ENCODE results near the gene HOXA9.
A peak's percentile ranks its signal among the peaks of the same experiment; 100 is the strongest.

HOXA9 gene

DNA sequence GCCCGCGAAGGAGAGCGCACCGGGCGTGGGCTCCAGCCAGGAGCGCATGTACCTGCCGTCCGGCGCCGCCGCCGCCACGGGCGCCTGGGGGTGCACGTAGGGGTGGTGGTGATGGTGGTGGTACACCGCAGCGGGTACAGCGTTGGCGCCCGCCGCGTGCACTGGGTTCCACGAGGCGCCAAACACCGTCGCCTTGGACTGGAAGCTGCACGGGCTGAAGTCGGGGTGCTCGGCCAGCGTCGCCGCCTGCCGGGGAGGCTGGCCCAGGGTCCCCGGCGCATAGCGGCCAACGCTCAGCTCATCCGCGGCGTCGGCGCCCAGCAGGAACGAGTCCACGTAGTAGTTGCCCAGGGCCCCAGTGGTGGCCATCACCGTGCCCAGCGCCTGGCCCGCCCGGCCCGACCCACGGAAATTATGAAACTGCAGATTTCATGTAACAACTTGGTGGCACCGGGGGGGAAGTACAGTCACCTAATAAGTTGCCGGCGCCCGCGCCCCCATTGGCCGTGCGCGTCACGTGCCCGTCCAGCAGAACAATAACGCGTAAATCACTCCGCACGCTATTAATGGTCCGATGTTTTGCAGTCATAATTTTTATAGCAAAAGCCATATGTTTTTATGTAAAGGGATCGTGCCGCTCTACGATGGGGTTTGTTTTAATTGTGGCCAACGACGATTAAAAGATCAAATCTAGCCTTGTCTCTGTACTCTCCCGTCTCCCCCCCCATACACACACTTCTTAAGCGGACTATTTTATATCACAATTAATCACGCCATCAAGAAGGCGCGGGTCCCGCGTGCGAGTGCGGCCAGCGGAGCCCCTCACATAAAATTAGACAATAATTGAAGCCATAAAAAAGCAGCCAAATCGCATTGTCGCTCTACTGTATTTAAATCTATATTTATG is at the start of gene HOXA9:
Gene HOXA9, minus strand, starts transcription at position 449 of the 907 bp plus-strand sequence. Its CDS starts 80 bp downstream, at position 369.
- DNase-seq, result no peak

DNA sequence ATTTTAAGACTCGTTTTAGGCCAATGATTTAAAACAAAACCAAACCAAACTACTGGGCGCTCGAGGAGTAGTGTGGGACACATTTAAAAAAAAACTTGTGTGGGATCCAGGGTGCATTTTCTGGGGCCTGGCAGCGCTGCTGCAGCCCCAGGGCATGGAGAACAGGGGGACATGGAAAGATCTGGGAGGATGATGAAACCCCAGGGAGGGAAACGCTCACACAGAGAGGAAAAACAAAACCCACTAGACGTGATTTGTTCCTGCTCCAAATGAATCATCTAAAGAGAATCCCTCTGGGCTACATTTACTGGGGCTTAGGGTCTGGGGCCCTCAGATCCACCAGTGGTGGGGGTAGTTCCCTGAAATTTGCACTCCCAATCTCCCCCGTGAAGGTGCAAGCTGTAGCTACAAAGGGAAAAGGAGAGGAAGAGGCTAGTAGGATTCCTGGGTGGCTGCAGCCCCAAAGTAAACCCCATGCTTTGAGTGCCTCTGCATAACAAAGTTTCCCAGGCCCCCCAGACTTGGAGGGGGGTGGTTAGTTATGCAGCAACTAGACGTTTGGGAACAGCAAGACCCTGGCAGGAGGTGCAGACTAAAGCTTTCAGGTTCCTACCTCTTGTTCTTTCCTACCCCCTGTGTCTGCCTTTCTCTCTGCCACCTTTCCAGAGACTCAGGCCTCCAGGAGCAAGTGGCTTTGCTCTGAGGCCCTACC is 49.1 kb upstream of the HOXA9 start:
- DNase-seq, result no peak

DNA sequence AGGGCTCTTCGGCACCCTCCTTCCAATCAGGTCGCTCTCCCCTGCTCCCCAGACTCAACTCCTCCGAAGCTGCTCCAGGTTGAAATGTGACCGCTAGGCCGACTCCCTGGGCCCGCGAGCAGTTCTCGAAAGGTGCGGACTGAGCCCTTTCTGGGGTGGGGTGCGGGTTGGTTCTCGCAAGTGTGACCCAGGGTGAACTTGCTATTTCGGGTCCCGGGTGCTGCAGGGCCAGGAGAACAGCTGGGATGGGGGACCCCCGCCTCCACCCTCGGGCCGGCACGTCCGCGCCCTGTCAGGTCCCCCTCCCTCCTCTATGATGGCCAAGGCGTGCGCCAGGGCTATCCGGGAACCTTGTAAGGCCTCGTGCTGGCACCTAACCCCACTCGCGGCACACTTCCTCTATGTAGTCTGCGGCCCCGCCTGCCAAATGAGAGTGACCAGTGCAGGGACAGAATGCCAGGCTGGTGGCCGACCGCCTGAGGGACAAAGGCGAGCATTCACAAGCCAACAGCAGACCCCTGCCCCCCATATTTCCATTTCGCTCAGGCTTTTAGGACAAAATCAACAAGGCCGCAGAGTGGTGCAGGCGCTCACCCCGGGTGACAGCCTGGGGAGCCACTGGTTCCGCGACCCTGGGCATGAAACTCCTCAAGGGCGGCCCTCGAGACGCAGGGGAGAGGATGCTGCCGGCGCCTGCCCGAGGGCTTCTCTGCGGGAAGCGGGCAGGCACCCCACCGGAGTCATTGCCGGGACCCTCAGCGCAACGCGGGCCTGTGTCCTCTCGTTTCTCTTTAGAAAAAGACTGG is 48.3 kb upstream of the HOXA9 start:
- no peak for DNase-seq

- DNase-seq, result no peak
Measured at GRCh38 chr7:27212497-27213432, 47.4 kb upstream of the HOXA9 start.

- DNase-seq, result no peak
Measured at GRCh38 chr7:27211764-27212204, 46.4 kb upstream of the HOXA9 start.

DNA sequence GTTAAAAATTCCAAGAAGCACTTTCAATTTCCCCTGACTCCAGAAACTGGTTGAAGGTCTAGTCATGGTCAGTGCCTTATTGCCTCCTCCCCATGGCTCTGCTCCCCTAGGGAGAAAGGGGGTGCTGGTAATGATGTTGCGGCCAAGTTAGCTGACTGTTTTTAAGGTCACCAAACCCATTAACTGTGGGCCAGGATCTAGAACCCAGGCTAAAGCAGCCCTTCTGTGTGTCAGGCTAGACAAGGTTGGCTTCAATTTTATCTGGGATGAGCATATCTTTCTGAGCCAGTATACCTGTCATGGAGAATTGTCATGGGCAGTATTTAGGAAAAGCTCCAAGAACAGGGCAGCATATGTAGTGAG is 45.7 kb upstream of the HOXA9 start:
- DNase-seq, result no peak

DNA sequence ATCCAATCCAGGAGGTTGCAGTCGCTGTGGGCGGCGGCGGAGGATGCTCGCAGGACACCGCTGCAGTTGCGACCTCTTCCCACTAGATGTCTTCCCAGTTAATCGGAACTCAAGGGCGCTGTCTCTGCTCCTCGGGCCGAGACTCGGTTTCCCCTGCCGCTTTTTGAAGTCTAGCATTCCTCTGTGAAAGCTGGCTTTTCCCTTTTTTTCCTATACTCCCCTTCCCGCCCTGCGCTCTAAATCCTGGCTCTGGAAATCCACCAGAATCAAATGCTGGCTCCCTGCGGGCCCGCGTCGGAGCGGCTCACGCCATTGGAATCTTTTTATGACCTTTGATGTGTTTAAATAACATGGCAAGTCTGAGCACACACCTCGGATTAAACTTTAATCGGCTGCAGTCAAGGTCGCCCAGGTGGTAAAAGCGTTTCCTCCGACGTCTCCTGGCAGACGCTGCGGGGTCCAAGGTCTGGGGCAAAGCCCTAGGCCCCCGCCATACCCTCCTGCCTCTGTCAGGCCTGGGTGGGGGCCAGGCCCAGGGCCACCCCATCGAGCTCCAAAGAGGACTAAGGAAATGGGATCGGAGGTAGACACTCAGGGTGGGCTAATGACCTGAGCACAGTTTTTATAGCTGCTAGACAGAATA is 45.2 kb upstream of the HOXA9 start:
- DNase-seq, result peak; percentile 38

DNA sequence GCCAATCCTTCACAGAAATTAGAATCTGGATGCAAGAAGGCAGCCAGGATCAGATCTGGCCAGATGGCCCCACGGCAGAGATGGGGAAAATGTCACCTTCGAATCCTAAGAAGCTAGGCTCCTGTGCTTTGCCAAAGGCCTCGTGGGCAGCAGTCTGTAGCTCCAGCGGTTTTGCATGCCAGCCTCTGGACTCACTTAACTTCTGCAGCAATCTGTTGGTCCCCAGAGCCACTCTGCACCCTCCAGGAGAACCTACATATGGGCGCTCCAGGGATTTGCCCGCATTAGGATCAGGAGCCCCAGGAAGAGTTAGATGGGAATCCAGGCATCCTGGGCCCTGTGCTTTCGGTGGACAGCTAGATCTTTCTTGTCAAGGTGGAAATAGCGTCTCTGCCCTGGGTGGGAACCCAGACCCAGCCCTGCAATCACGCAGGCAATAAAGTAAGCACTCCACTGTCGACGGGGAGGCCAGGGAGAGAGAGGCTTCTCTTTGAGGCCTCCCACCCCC is 44.6 kb upstream of the HOXA9 start:
- DNase-seq, result no peak

DNA sequence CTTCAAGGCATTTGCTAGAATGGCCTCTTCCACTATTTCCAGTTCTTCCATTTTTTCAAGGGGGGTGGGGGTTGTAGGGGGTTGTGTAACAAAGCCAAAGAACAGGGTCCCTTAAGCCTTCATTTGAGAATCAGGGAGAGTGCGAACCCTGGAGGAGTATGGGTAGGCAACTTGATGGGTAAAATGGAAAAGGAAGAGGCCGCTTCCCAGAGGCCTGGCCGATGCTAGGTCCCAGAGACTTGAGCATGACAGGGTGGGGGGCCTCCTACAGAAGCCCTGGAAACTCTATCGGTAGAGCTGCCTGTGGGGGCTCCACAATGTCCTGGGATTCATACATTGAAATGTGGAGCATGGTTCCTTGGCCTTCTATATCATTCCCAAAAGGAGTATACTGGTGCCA is 43.7 kb upstream of the HOXA9 start:
- no peak for DNase-seq

GRCh38 chr7:27207348-27207985 is 42.1 kb upstream of the HOXA9 start:
- no peak for DNase-seq

DNA sequence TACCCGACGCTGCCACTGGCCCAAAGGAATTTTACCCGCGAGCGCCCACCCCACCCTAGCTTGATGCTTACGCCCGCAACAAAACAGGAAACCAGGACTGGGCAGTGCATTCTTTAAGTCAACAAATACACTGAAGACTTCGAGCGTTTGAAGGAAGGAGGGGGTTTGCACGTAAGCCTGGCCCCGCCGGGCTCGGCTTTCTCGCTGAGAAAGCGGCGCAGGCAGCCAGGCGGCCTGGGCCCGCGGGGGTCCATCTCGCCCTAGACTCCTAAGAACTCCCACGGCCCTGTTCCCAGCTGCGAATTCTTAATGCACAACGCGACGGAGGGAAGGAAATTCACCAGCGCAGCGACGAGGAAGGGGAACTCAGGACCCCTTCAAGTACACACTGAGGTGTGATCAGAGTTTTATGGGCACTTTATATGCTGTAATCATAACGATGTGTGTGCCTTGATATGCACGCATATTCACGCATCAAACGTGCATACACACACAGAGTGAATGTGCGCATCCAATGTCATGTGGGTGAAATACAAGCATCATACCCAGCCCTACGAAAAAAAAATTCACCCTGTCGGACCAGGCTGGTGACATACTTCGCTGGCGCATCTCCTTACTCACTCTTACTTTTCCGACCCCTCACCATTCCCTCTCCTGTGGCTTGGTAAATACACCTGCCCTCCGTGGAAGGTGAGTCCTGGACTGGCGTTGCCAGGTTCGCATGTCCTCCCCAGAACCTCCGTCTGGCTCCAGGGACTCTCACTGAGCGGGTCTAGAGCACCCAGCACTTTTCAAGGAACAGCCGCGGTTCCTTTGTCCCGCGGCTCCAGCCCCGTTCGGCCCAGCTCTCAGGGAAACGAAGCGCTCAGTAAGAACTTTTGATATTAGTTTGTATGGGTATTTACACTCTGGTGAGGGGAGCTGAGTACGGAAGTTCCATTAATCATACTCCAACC is 40.3 kb upstream of the HOXA9 start:
- DNase-seq, result no peak

DNA sequence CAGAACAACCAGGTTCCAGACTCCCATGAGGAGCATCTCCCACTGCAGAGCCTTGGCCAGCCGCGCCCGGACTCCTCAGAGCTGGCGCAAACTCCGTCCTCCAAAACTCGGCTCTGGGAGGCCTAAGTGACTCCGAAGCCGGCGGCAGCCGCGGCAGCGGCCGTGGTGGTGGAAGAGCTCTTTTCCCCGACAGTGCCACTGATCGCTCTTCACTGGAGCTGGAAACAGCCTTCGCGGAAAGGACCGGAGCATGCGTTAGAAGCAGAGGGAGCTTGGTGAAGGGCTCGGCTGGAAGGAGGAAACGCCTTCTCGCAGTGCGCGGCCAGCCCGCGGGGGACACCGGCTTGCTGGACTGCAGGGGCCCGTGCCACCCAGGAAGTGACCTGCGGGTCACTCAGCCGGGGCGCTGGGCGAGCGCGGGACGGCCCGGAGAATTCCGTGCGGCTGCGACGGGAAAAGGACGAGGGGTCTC is 39.5 kb upstream of the HOXA9 start:
- no peak for DNase-seq

DNA sequence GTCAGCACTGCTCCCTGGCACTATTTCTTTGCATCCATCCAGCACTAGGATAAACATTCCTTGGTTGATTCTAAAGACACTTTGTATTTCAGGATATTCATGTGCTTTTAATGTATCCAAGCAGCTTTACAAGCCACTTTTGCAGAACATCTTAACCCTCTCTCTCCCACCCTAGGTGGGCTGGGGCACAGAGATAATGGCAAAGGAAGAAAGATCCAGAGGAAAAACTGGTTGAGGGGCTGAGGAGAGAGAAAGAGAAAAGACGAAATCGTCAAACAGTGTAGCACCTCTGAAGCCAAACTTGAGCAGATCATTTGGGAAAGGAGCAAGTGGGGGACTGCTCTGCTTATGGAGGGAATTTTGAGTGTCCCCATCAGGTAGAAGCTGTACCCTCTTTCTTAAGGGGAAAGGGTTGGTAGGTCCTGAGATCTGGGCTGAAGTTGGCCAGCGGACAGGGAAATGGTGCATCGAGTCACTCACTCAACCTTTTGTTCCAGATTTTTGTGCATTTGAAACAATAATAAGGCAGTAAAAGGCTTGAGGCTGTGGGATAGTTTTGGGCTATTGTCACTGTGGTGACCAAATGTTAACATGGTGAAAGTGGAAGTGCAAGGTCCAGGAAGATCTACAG is 38.7 kb upstream of the HOXA9 start:
- no peak for DNase-seq

DNA sequence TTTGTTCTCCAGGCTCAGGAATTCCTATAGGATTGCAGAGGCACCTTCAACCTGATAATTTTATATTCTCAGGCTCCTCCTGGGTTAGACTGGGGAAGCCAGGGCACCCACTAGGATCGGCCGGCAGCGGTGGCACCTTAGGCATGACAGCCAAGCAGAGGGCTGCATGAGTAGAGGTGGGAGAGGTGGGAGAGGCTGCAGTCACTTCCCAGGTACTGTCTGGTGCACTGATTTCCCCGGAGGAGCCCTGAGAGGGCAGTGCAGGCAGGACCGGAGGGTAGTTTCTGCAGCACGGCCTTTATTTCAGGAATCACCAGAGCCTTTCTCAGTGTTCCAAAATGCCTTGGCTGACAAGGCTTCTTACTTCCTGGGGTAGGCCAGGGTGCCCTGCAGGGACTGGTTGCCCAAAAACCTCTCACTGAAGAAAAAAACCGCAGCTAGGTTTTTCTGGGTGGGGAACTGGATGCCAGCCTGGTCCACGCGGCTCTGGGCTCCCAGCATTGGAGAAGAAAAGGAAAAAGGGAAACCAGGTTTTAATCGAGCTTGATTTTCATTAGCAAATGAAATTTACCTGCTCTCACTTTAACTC is 38.1 kb upstream of the HOXA9 start:
- DNase-seq, result no peak

DNA sequence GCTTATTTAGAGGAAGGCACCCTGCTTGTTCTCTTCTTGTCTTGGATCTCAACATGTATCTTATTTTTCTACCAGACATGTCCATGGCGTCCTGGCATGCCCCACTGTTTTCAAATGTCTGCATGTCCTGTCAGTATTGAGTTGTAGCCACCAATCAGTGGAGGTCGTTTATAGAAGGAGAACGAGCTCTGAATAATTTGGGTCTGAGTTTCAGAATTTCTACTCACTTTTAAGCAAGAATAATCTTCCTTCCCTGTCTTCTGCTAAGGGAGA is 37.5 kb upstream of the HOXA9 start:
- DNase-seq, result no peak

GRCh38 chr7:27202018-27202861 is 36.9 kb upstream of the HOXA9 start:
- no peak for DNase-seq

GRCh38 chr7:27201580-27202017 is 36.3 kb upstream of the HOXA9 start:
- DNase-seq, result no peak

Measured in CD4-positive, alpha-beta T cell treated with Interleukin-10 for 1 hour (primary cell).